Subcutaneous adipose tissue (tissue), 4 donors: ENCODE measurements around the gene GAREM2. TPM values are rescaled to one million over a fixed set of nuclear protein-coding genes. Genes with fewer than 3 reads are reported as not detected.

Experiments
- CTCF ChIP-seq: fragments of 450-650 bp; IDR thresholded peaks from one replicate; pipeline ENCODE4 v1.5.1; 2016; ENCODE audit warnings: low read depth, mild to moderate bottlenecking, control low read depth, antibody characterized with exemption, moderate library complexity
- total RNA-seq, 4 donors: library from RNA; depleted of rRNA; stranded (reverse); fragments of >200 nt; gene quantifications; one replicate each; pipeline ENCODE4 v1.1.0, GENCODE V29; 2016

GAREM2 gene
- total RNA-seq, 4 donors from 2014 or later: 0.75 to 1.4 (median 1.0) TPM

- no peak for TF ChIP-seq CTCF
Observed at GRCh38 chr2:26184555-26185303, 11.8 kb downstream of the GAREM2 start.

DNA sequence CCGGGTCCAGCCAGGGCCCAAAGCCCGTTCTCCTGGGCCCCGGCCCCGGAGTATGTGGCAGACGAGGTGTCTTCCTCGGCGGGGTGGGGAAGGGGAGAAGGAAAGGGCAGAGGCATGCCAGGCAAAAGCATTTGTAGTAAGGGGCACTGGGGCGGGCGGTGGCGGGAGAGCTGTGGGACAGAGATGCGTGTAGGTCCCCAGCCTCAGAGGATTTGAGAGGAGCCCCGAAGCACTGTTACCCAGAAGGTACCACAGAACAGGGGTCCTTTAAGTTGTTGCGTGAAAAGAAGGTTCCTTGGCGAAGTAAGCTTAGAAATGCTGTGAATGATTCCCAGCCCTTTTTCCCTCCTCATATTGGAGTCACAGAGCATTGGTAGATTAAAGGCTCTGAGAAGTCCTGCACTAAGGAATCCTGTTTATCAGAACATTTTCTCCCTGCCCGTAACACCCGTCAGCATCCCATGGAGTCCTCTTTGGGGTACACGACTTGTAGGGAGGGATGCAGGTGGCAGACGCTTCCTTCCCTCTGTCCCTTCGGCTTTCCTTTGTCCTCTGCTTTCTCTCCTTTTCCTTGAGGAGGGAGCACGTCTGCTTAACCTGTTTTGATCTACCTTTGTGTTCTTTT, 12.5 kb downstream of the GAREM2 start:
- no peak for TF ChIP-seq CTCF

- no peak for TF ChIP-seq CTCF
Observed at GRCh38 chr2:26185954-26186770, 13.3 kb downstream of the GAREM2 start.

DNA sequence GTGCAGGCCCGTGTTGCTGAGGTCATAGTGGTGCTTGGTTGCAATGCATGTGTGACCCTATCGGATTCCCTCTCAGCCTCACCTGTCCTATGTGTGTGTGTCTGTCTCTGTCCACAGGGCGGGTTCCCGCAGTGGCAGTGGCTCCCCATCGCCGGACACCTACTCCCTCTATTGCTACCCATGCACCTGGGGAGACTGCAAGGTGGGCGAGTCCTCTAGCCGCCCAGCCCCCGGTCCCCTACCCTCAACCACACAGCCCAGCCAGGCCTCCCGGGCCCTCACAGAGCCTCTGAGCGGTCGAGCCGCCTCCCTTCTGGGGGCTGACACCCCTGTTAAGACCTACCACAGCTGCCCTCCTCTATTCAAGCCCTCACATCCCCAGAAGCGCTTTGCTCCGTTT, 14.2 kb downstream of the GAREM2 start:
- TF ChIP-seq CTCF: no peak

DNA sequence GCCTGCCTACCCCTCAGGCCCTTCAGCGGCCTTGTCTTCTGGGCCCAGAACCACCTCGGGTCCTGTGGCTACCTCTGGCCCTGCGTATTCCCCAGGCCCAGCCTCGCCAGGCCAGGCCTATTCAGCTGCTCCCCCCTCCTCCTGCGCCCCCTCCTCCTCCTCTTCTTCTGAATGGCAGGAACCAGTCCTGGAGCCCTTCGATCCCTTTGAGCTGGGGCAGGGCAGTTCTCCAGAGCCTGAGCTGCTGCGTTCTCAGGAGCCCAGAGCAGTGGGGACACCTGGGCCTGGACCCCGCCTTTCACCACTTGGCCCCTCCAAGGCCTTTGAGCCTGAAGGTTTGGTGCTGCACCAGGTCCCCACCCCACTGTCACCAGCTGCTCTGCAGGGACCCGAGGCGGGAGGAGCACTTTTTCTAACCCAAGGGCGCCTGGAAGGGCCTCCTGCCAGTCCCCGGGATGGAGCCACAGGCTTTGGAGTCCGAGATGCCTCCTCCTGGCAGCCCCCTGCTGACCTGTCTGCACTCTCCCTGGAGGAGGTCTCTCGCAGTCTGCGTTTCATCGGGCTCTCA, 14.7 kb downstream of the GAREM2 start:
- TF ChIP-seq CTCF: no peak

- no peak for TF ChIP-seq CTCF
Observed at GRCh38 chr2:26189123-26189522, 16.2 kb downstream of the GAREM2 start.

GRCh38 chr2:26189751-26190150, 16.9 kb downstream of the GAREM2 start:
- TF ChIP-seq CTCF: no peak
